Measurements from ENCODE around the gene PHKA2.
"Not testable (repeated sequence)": the region's sequence is repeated elsewhere in the genome, so short reads cannot be mapped to it uniquely, and the experiment has no call there.

Gene PHKA2, protein sequence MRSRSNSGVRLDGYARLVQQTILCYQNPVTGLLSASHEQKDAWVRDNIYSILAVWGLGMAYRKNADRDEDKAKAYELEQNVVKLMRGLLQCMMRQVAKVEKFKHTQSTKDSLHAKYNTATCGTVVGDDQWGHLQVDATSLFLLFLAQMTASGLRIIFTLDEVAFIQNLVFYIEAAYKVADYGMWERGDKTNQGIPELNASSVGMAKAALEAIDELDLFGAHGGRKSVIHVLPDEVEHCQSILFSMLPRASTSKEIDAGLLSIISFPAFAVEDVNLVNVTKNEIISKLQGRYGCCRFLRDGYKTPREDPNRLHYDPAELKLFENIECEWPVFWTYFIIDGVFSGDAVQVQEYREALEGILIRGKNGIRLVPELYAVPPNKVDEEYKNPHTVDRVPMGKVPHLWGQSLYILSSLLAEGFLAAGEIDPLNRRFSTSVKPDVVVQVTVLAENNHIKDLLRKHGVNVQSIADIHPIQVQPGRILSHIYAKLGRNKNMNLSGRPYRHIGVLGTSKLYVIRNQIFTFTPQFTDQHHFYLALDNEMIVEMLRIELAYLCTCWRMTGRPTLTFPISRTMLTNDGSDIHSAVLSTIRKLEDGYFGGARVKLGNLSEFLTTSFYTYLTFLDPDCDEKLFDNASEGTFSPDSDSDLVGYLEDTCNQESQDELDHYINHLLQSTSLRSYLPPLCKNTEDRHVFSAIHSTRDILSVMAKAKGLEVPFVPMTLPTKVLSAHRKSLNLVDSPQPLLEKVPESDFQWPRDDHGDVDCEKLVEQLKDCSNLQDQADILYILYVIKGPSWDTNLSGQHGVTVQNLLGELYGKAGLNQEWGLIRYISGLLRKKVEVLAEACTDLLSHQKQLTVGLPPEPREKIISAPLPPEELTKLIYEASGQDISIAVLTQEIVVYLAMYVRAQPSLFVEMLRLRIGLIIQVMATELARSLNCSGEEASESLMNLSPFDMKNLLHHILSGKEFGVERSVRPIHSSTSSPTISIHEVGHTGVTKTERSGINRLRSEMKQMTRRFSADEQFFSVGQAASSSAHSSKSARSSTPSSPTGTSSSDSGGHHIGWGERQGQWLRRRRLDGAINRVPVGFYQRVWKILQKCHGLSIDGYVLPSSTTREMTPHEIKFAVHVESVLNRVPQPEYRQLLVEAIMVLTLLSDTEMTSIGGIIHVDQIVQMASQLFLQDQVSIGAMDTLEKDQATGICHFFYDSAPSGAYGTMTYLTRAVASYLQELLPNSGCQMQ

DNA sequence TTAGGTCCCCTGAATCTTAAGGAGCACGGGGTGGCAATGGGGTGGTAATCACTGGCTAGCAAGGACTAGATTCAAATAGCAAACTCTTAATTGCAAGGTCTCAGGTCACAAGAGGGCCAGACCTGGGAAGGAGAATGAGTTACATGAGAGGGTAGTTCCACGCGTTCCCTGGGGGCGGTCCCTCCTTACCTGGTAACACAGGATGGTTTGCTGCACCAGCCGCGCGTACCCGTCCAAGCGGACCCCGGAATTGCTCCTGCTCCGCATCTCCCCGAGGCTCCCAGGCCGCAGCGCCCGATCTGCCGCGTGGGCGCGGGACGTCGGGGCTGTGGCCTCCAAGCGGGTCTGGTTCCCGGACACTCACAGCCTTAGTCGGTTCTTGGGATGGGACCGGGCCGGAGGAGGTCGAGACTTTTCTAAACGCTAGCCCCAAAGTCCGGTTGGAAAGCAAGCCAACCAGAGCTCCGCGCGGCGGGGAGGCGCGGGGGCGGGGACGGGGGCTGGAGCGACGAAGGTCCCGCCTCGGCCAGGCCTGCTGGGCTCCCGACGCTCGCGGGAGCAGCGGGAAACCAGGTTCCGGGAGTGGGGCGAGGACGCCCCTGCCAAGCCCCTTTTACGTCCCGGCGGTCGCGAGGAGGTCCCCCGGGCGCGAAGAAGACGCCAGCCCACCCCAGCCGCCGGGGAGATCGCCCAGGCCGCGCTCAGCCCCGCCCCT is at the start of gene PHKA2:
Gene PHKA2 (minus strand): TSS at position 449 of the 715 bp plus-strand sequence. CDS start 182 bp downstream, at position 267.
- peak in 9 of 14 donors; percentile 2 to 59 (median 41) for DNase-seq

DNA sequence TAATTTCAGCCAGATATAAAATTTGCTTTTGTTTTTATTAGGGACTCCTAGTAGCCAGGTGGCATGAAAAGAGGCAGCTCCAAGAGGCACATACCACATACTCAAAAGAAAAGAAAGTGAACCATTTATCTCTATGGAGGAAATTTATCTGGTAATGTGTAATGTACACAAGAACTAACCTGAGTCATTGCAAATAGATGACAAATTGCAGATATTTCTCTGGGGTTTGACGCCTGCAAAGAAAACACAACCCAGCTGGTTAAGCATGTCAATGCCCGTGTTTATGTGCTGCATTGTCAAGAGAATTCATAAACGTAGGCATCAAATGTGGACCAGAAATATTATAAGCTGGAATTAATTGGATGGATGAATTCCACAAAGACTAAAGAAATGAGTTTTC is 46.9 kb upstream of the PHKA2 start:
- no peak for DNase-seq

DNA sequence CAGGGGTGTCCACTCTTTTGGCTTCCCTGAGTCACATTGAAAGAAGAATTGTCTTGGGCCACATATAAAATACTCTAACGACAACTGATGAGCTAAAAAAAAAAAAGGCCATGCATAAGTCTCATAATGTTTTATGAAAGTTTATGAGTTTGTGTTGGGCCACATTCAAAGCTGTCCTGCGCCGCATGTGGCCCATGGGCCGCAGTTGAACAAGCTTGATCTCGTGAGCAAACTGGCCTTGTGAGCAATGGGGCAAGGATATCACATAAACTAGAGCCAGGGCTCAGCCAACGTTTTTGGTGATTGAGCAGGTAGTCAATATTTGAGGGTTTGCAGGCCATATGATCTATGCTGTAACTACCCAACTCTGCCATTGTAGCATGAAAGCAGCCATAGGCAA is 44.6 kb upstream of the PHKA2 start:
- DNase-seq = no peak

DNA sequence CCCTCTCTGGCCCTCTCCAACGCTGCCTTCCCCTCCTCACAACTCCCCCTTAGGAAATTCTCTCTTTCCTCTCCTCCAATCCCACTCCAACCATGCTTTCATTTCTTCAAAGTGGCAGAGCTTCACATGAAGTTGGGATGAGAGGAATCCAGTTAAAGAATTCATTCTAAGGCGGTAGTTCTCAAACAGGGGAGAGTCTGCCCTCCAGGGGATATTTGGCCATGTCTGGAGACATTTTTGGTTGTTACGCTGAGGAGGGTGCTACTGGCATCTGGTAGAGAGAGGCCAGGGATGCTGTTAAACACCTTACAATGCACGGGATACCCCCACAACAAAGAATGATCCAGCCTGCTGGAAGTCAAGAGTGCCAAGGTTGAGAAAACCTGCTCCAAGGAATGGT is 40.5 kb upstream of the PHKA2 start:
- DNase-seq = no peak

DNA sequence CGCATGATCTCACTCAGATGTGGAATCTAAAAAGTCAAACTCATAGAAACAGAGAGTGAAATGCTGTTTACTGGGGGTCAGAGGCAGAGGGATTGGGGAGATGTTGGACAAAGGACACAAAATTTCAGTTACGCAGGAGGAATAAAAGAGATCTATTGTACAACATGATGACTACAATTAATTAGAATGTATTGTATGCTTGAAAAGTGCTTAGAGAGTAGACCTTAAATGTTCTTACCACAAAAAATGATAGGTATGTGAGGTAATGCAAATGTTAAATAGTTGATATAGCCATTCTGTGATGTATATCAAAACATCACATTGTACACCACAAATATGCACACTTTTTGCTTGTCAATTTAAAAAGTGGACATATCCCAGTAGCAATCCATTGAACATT is 36.1 kb upstream of the PHKA2 start:
- no peak for DNase-seq

DNA sequence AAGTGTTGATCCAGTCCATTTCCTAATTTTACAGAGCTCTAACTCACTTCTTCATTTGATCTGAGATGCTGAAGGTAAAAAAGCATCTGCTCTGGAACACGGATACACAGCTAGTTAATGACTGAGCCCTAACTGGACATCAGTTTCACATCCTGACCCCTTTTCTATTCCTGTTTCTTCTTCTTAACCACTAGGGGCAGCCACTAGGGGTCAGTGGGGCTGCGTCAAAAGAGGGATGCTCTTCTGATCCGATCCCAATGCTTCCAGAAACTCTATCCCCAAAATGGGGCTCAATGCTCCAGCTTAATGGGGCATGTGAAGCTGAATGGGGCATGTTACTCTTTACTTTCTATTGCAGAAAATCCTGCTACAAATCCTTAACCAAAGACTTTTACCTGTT is 33.4 kb upstream of the PHKA2 start:
- DNase-seq = peak in 1 of 14 donors; percentile 12

DNA sequence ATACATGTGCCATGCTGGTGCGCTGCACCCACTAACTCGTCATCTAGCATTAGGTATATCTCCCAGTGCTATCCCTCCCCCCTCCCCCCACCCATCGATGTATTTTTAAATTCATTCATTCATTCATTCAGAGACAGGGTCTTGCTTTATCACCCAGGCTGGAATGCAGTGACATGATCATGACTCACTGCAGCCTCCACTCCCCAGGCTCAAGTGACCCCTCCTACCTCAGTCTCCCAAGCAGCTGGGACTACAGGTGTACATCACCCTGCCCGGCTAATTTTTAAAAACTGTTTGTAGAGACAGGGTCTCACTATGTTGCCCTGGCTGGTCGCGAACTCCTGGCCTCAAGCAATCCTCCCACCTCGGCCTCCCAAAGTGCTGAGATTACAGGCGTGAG is 32.7 kb upstream of the PHKA2 start:
- not testable (repeated sequence) for DNase-seq

DNA sequence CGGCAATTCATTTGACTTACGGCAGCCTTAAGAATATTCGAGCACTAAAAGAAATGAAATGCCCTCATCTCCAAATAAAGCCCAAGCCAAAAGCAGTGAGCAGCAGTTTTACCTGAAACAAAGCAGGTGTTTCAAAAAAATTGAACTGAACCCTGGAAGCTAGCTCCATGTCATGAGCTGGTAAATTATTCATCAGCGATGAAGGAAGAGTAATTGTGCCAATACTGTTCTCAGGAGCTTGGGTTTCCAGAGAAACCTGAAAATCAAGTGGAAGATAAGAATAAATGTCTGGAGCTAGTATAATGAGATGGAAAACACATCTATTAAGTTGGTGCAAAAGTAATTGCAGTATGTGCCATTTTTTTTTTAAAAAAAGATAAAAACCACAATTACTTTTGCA is 24.0 kb upstream of the PHKA2 start:
- DNase-seq = no peak

DNA sequence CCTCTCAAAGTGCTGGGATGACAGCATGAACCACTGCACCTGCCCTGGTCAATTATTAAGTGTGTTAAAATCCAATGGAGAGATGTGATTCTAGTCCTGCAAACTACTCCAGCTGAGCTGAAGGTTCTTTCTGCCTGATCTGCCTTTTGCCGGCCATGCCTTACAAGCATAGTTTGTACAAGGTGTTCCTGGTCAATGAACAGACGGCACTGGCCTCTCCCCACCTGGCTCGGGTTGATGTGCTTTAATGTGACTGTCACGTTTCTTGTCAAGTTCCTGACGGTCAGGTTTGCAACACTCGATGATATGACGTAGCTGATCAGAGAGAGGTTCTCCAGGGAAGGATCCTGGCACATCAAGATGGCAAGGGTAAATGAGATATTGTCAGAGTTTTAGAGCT is 23.1 kb upstream of the PHKA2 start:
- no peak for DNase-seq

DNA sequence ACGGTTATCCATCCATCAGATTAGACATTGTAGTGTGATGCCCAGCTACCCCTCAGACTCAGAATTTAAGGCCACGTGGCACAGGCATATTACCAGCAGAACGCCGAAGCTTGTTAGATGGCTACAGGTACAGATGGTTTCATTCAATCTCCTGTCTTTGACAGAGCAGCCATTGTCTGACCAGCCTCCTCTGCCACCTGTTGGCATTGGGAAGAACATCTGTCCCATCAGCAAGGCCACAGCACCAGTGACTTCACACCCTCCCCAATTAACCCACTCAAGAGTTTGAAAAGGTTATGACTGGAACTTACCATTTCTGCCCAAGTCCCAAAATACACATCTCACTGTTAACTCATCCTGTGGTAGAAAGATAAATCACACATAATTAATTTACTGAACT is 22.0 kb upstream of the PHKA2 start:
- no peak for DNase-seq

DNA sequence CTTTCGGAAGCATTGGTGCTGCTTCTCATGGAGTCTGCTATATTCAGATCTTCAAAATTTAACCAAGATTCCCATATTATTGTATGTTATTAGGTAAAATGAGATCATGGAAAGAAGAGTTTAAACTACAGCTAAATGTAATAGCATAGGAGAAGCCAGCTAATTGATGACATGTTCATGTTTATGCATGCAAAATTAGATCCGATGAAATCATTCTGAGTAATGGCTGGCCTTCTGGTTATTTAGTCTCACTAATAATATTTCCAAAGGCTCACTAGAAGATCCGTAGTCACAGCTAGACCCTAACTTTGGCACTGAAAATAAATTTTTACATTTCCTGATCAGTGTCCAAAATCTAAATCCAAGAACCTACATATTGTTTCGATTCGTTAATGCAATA is 19.8 kb upstream of the PHKA2 start:
- DNase-seq = no peak

DNA sequence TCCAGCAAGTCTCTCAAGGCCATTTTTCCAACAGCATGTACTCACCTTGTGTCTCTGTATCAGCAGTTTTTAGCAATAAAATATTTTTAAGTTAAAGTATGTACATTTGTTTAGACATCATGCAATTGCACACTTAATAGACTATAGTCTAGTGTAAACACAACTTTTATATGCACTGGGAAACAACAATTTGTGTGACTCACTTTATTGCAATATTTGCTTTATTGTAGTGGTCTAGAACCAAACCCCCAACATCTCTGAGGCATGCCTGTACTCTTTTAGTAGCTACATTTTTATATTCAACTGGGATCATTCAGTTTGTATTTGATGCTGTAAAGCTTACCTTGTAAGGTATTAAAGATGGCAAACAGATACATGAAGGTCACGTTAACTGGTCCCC is 14.7 kb upstream of the PHKA2 start:
- DNase-seq = no peak

DNA sequence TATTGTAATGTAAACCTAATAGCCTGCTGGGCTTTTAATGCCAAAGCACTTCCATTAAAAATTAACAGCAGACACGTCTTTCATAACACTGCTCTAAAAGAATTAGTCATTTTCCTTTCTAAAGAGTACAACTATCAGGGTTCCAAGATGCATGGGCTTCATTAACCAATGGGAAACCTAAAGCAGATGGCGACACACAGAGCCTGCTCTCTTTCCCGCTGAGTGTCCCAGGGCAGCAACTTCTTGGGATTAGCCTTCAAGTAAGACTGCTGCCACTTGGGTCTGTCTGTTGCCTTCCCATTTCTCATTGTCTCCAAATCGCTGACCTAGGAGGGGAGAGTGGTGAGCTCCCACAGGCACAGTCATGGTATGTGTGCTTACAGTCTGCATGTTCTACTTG is 14.0 kb upstream of the PHKA2 start:
- no peak for DNase-seq

DNA sequence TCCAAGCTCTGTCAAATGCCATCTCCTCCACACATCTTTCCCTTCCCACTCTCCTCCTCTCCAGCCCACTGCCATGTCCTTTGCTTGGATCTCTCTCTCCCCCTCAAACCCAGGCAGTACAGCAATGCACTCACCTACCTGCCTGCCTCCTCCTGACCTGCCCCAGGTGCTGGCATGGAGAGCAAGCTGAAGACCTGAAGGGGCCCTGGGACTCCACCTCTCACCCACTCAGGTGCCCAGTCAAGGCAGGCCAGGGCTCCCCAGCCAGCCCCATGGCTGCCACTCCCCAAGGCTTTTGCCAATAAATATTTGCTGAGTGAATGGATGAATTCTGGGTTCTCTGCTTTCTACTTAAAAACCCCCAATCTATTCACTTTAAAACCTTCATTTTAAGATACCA is 12.6 kb upstream of the PHKA2 start:
- DNase-seq = no peak

DNA sequence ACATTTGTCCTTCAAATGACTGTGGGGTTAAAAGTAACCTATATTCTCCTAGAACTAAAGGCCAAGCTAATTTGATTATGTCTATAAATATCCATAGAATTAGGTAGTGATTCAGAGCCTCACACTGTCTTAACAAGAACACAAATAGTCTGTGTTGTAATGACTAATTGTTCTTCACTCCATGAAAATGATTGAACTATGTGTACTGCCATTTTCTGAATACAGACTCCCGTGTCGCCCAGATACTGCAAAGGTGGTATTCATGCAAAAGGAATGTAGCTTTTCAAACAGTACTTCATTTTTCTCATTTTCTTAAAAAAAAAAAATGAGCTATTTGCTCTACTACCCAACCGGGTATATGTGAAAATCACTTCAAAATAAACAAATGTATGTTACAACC is 11.3 kb upstream of the PHKA2 start:
- DNase-seq = no peak

DNA sequence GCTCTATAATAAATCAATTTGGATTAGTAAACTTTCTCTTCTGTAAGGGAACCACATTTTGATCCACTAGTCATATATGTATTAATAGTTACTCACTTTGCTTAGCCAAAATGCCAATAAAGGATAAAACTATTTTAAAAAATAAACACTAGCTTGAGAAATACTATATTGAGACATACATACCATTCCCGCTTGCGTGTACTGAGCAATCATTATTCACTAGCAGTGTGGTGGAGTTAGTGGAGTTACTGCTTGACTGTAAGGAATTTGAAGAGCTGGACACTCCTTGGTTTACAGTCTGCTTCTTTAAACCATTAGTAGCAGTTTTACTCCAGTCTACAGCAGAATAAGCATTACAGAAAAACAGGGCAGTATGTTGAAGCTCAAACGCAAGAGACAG is 10.8 kb upstream of the PHKA2 start:
- no peak for DNase-seq

DNA sequence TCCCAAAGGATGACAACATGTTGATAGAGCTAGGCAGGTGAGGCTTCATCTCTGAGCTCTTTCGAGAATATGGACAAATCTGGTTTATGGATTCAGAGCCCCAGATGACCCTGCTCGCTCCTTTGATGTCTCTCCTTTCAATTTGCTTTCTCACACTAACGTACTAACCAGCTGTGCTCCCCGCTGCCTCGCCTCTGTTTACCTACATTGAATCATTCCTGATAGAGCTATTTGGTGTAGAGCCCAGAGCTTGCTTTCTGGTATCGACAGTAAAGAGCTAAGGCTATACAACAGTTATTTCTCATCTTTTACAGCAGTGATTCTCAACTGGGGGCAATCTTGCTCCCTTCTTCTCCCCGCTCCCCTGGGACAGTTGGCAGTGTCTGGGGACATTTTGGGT is 8.9 kb upstream of the PHKA2 start:
- no peak for DNase-seq

DNA sequence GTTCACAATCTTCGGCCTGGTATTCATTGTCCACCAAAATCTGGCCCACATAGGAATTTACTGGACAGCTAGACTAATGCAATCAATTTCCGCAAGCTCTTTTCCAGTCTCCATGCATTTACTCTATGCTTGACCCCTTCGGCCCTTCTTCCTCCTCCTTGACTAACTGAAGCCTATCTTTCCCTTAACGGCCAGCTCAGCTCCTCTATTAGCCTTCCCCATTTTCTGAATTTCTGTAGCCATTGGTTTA is 1.2 kb upstream of the PHKA2 start:
- no peak for DNase-seq

DNA sequence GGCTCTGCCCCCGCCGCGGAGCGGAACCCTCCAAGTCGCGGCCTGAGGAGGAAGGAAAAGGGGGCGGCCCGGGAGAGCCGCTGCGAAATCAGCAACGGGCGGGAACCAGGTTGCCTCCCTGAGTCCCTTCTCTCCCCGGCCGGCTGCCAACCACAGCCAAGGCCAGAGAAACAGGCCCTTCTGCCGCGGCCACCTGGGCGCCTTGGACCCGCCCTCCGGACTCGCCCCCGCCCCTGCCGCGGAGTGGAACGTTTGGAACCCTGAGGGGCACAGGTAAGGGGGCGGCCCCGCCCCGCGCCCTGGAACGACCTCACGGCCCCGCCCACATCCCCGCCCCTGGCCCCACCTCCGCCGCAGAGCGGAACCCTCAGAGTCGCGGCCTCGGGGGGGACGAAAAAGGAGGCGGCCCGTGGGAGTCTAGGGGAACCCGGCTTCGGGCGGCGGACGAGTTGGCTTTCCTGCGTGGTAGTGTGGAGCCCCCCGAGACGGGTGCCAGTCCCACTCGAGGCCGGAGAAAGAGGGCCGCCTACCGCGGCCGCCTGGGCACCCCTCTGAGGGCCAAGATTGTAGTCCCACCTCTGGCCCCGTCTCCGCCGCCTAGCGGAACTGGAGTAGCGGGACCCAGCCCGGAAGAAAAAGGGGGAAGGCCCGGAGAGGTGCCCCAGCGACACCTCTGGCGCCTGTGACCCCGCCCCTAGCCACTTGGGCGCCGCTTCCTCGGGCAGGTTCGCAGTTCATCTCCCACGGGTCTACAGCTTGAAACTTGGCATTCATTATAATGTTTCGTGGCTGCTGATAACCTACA is 669 bp upstream of the PHKA2 start:
- DNase-seq = peak; percentile 27 to 88 (median 81)

DNA sequence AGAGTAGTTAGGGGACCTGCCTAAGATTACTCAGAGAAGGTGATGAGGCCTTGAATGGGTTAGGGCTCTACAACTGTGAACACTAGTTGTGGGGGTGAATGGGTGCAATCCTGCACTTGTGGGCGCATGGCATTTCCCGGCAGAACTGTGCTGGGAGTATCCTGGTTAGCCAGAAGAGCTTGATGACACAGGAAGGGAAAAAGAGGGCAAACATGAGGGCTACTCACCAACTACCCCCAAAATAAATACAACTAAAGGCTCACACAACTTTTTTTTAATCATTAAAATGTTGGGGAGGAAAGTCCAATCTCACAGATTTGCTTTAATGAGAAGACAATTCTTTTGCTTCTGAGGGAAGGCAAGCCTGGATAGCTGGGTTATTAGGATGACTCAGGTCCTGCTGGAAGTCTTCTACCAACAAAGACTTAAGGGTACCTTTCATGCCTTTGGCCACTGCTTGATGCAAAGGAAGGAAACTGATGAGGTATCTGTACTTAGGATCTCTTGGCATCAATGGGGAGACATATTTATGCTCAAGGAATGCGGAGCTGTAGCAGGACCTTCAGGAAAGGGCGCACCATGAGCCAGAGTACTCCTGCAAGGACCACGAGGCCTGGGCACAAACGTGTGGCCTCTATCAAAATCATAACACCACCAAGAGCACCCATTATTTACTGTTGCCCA is 2.6 kb downstream of the PHKA2 start:
- no peak for DNase-seq

DNA sequence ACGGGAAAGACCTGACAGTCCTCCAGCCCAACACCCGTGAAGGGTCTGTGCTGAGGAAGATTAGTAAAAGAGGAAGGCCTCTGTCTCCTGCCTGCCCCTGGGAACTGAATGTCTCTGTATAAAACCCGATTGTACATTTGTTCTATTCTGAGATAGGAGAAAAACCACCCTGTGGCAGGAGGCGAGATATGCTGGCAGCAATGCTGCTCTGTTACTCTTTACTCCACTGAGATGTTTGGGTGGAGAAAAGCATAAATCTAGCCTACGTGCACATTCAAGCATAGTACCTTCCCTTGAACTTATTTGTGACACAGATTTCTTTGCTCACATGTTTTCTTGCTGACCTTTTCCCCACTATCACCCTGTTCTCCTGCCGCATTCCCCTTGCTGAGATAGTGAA is 3.7 kb downstream of the PHKA2 start:
- DNase-seq = not testable (repeated sequence)
